ENCODE data around the gene GNRH2. TPM values are rescaled to one million over a fixed set of nuclear protein-coding genes. Genes with fewer than 3 reads are reported as not detected.

GNRH2 gene
- total and polyA plus RNA-seq, 10 of the 15 experiments (the other 5 are each of a cell fraction or from before 2014, with no cell fraction given): 0.12 to 0.85 (median 0.31) TPM; not detected in 7

DNA sequence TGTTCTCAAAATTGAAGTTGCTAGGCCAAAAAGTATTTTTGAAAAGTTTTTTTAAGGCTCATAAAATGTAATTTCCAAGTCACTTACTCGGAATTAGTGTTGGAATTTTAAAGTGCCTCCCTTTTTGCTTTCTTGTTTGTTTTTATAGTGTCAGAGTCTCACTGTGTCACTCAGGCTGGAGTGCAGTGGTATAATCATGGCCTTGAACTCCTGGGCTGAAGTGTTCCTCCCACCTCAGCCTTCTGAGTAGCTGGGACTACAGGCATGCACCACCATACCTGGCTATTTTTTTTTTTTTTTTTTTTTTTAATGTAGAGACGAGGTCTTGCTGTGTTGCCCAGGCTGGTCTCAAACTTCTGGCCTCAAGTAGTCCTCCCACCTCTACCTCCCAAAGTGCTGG, 40.0 kb upstream of the GNRH2 start:
- Histone ChIP-seq H3K4me3 (no peak overlapping the region), H3K9ac (ENCODE audit: control insufficient read depth, insufficient read depth, low read length) (no peak overlapping the region), H3K79me2 (ENCODE audit: control insufficient read depth, insufficient read depth, low read length) (no peaks in the 10 kb centered on the region), H3K27ac (ENCODE audit: control insufficient read depth, insufficient read depth) (no peak overlapping the region), H3K4me2 (ENCODE audit: control insufficient read depth, insufficient read depth) (no peak overlapping the region), H3K36me3 (ENCODE audit: control insufficient read depth in 2 of 2, insufficient read depth in 2 of 2, low read length in 1 of 2) (peaks cover 0 to 6% of the 10 kb centered on the region in 2 experiments; a peak in 2 of 4 replicates), H3K4me1 (ENCODE audit: control insufficient read depth, insufficient read depth, low read length) (no peaks in the 10 kb centered on the region), H3K27me3 (replicated peaks in 1 of 2; ENCODE audit: control insufficient read depth in 2 of 2, insufficient read depth in 2 of 2, low read length in 1 of 2) (no peaks in the 10 kb centered on the region), H2AFZ (ENCODE audit: control insufficient read depth, low read depth, low read length) (no peak overlapping the region), H3K9me3 (replicated peaks; ENCODE audit: control insufficient read depth, insufficient read depth, low read length) (no peaks in the 10 kb centered on the region), H4K20me1 (ENCODE audit: control insufficient read depth, insufficient read depth) (no peaks in the 10 kb centered on the region)
- intact Hi-C loops (cut with micrococcal nuclease; ENCODE audit: unreplicated experiment): loop anchor here (5.0 kb wide), 3 partner anchors 91 to 251 kb away; partner anchors contain the start of gene PTPRA
- BruUV-seq (replicated peaks): no TSS peak
- no peak for DNase-seq (ENCODE audit: low read depth, low spot score)
- ChIA-PET CTCF (interaction anchor here (0.8 to 1.5 kb wide), 2 partner anchors 144 to 262 kb away, joined by 3 to 4 read pairs; no protein-coding TSS in a partner anchor), SMC1A (ENCODE audit: uncharacterized antibody, unreplicated experiment) (interaction anchor here (1.2 kb wide), 1 partner anchor 20 kb away, joined by 4 read pairs; no protein-coding TSS in a partner anchor), POLR2A (no interaction called here), RAD21 (ENCODE audit: unreplicated experiment) (interaction anchor here (0.8 kb wide), 1 partner anchor 89 kb away, joined by 3 read pairs; no protein-coding TSS in a partner anchor)
- no peak for ATAC-seq
- 90% methylated on average over 1 of the region's 2 CpGs for WGBS (ENCODE audit: insufficient coverage, insufficient replicate concordance, low lambda C conversion rate, missing lambda C conversion rate)
- no peak for FAIRE-seq
- in situ Hi-C loops (cut with MboI): no loop called here
- TF ChIP-seq SP1 (IDR thresholded peaks at IDR 0.05; ENCODE audit: low read depth, low read length) (no peak), ATF7 (IDR thresholded peaks at IDR 0.05; ENCODE audit: low read depth) (no peak), ZBED1 (IDR thresholded peaks at IDR 0.05; ENCODE audit: borderline replicate concordance) (no peak), MEF2B (IDR thresholded peaks at IDR 0.05; ENCODE audit: partially characterized antibody, poor library complexity, severe bottlenecking) (no peak), SIN3A (IDR thresholded peaks at IDR 0.05; ENCODE audit: low read depth, low read length) (no peak), MXI1 (IDR thresholded peaks at IDR 0.05; ENCODE audit: low read depth, low read length) (no peak), EZH2 (IDR thresholded peaks at IDR 0.05; ENCODE audit: borderline replicate concordance, control insufficient read depth, low read depth, low read length) (no peak), TBL1XR1 (IDR thresholded peaks at IDR 0.05; ENCODE audit: low read depth, low read length) (no peak), MYB (IDR thresholded peaks at IDR 0.05; ENCODE audit: borderline replicate concordance, low read depth, low read length) (no peak), PAX5 (IDR thresholded peaks at IDR 0.05; ENCODE audit: borderline replicate concordance, low read depth, low read length) (no peak)
- TF ChIP-seq, protein P1, sequence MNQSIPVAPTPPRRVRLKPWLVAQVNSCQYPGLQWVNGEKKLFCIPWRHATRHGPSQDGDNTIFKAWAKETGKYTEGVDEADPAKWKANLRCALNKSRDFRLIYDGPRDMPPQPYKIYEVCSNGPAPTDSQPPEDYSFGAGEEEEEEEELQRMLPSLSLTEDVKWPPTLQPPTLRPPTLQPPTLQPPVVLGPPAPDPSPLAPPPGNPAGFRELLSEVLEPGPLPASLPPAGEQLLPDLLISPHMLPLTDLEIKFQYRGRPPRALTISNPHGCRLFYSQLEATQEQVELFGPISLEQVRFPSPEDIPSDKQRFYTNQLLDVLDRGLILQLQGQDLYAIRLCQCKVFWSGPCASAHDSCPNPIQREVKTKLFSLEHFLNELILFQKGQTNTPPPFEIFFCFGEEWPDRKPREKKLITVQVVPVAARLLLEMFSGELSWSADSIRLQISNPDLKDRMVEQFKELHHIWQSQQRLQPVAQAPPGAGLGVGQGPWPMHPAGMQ (IDR thresholded peaks at IDR 0.05; ENCODE audit: borderline replicate concordance): no peak
- TF ChIP-seq, protein P2, sequence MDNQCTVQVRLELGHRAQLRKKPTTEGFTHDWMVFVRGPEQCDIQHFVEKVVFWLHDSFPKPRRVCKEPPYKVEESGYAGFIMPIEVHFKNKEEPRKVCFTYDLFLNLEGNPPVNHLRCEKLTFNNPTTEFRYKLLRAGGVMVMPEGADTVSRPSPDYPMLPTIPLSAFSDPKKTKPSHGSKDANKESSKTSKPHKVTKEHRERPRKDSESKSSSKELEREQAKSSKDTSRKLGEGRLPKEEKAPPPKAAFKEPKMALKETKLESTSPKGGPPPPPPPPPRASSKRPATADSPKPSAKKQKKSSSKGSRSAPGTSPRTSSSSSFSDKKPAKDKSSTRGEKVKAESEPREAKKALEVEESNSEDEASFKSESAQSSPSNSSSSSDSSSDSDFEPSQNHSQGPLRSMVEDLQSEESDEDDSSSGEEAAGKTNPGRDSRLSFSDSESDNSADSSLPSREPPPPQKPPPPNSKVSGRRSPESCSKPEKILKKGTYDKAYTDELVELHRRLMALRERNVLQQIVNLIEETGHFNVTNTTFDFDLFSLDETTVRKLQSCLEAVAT (IDR thresholded peaks at IDR 0.05): no peak
- TF ChIP-seq, protein P3, sequence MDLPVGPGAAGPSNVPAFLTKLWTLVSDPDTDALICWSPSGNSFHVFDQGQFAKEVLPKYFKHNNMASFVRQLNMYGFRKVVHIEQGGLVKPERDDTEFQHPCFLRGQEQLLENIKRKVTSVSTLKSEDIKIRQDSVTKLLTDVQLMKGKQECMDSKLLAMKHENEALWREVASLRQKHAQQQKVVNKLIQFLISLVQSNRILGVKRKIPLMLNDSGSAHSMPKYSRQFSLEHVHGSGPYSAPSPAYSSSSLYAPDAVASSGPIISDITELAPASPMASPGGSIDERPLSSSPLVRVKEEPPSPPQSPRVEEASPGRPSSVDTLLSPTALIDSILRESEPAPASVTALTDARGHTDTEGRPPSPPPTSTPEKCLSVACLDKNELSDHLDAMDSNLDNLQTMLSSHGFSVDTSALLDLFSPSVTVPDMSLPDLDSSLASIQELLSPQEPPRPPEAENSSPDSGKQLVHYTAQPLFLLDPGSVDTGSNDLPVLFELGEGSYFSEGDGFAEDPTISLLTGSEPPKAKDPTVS (IDR thresholded peaks at IDR 0.05; ENCODE audit: low read depth, low read length): no peak
- TF ChIP-seq, protein P4, sequence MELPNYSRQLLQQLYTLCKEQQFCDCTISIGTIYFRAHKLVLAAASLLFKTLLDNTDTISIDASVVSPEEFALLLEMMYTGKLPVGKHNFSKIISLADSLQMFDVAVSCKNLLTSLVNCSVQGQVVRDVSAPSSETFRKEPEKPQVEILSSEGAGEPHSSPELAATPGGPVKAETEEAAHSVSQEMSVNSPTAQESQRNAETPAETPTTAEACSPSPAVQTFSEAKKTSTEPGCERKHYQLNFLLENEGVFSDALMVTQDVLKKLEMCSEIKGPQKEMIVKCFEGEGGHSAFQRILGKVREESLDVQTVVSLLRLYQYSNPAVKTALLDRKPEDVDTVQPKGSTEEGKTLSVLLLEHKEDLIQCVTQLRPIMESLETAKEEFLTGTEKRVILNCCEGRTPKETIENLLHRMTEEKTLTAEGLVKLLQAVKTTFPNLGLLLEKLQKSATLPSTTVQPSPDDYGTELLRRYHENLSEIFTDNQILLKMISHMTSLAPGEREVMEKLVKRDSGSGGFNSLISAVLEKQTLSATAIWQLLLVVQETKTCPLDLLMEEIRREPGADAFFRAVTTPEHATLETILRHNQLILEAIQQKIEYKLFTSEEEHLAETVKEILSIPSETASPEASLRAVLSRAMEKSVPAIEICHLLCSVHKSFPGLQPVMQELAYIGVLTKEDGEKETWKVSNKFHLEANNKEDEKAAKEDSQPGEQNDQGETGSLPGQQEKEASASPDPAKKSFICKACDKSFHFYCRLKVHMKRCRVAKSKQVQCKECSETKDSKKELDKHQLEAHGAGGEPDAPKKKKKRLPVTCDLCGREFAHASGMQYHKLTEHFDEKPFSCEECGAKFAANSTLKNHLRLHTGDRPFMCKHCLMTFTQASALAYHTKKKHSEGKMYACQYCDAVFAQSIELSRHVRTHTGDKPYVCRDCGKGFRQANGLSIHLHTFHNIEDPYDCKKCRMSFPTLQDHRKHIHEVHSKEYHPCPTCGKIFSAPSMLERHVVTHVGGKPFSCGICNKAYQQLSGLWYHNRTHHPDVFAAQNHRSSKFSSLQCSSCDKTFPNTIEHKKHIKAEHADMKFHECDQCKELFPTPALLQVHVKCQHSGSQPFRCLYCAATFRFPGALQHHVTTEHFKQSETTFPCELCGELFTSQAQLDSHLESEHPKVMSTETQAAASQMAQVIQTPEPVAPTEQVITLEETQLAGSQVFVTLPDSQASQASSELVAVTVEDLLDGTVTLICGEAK (IDR thresholded peaks at IDR 0.05; ENCODE audit: borderline replicate concordance): no peak
- TF ChIP-seq, protein P5, sequence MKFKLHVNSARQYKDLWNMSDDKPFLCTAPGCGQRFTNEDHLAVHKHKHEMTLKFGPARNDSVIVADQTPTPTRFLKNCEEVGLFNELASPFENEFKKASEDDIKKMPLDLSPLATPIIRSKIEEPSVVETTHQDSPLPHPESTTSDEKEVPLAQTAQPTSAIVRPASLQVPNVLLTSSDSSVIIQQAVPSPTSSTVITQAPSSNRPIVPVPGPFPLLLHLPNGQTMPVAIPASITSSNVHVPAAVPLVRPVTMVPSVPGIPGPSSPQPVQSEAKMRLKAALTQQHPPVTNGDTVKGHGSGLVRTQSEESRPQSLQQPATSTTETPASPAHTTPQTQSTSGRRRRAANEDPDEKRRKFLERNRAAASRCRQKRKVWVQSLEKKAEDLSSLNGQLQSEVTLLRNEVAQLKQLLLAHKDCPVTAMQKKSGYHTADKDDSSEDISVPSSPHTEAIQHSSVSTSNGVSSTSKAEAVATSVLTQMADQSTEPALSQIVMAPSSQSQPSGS (IDR thresholded peaks at IDR 0.05; ENCODE audit: low read length): no peak

Measured in GM12878 (cell line).